Measurements from ENCODE around the gene SORCS2. TPM values are rescaled to one million over a fixed set of nuclear protein-coding genes. Genes with fewer than 3 reads are reported as not detected.

Gene SORCS2
- total RNA-seq, 1 experiment from 2014 or later = 0.15 TPM

DNA sequence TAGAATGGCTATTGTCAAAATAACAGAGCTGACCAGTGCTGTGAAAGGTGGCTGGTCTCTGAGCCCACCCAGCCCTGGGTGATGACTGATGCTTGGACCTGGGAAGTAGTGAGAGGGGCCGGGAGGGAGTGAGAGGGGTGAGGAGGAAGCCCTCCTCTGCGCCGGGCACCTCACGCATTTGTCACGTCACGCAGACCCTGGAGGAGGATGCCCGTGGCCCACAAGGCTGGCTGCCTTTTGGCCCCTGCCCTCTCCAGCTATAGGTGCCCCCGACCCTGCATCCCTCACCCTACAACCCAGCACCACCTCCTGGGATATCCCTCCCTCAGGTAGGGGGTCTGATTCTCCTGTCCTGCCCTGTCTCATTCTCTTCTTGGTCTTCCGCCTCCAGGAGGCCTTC lies 539.9 kb downstream of the SORCS2 start:
- no peak overlapping the region for H3K27ac ChIP-seq (ENCODE audit: low read length)
- no TSS peak for BruUV-seq (replicated peaks)
- CTCF ChIA-PET = no interaction called here
- H3K4me3 ChIP-seq (ENCODE audit: low read depth in 2 of 2, low read length in 2 of 2) = no peak overlapping the region
- TF ChIP-seq TCF7L2 (IDR thresholded peaks at IDR 0.05; ENCODE audit: low read depth, low read length) (no peak), SIN3A (IDR thresholded peaks at IDR 0.05; ENCODE audit: borderline replicate concordance, insufficient read depth, low read depth, low read length) (no peak)
- POLR2A ChIA-PET = no interaction called here
- H3K4me1 ChIP-seq (ENCODE audit: control insufficient read depth, insufficient read depth, low read length) = no peaks in the 10 kb centered on the region
- H3K9me3 ChIP-seq (ENCODE audit: control insufficient read depth, insufficient read depth, low read depth, low read length) = no peaks in the 10 kb centered on the region
- H3K27me3 ChIP-seq (ENCODE audit: control insufficient read depth, insufficient read depth, low read length) = no peaks in the 10 kb centered on the region
- no peaks in the 10 kb centered on the region for H3K36me3 ChIP-seq (ENCODE audit: control insufficient read depth, insufficient read depth, low read length)
- intact Hi-C loops (cut with micrococcal nuclease; ENCODE audit: unreplicated experiment) = no loop called here
- in situ Hi-C loops (cut with HindIII; ENCODE audit: low pct_unique_long_range_greater_than_20kb, low sequenced_read_pairs) = no loop called here
- ATAC-seq (no peak), DNase-seq (ENCODE audit: low read depth, low spot score) (no peak)

- no peaks in the 10 kb centered on the region for H3K27me3 ChIP-seq (ENCODE audit: control insufficient read depth, insufficient read depth, low read length)
- ChIA-PET CTCF (no interaction called here), POLR2A (no interaction called here)
- intact Hi-C loops (cut with micrococcal nuclease; ENCODE audit: unreplicated experiment) = no loop called here
- BruUV-seq (replicated peaks) = no TSS peak
- ATAC-seq (no peak), DNase-seq (ENCODE audit: low read depth, low spot score) (no peak)
- TF ChIP-seq CTCF (IDR thresholded peaks at IDR 0.05) (no peak), POLR2AphosphoS5 (IDR thresholded peaks at IDR 0.05; ENCODE audit: low read depth, low read length) (no peak), SIN3A (IDR thresholded peaks at IDR 0.05; ENCODE audit: borderline replicate concordance, insufficient read depth, low read depth, low read length) (no peak), TCF7L2 (IDR thresholded peaks at IDR 0.05; ENCODE audit: low read depth, low read length) (no peak)
- TF ChIP-seq, protein P1, sequence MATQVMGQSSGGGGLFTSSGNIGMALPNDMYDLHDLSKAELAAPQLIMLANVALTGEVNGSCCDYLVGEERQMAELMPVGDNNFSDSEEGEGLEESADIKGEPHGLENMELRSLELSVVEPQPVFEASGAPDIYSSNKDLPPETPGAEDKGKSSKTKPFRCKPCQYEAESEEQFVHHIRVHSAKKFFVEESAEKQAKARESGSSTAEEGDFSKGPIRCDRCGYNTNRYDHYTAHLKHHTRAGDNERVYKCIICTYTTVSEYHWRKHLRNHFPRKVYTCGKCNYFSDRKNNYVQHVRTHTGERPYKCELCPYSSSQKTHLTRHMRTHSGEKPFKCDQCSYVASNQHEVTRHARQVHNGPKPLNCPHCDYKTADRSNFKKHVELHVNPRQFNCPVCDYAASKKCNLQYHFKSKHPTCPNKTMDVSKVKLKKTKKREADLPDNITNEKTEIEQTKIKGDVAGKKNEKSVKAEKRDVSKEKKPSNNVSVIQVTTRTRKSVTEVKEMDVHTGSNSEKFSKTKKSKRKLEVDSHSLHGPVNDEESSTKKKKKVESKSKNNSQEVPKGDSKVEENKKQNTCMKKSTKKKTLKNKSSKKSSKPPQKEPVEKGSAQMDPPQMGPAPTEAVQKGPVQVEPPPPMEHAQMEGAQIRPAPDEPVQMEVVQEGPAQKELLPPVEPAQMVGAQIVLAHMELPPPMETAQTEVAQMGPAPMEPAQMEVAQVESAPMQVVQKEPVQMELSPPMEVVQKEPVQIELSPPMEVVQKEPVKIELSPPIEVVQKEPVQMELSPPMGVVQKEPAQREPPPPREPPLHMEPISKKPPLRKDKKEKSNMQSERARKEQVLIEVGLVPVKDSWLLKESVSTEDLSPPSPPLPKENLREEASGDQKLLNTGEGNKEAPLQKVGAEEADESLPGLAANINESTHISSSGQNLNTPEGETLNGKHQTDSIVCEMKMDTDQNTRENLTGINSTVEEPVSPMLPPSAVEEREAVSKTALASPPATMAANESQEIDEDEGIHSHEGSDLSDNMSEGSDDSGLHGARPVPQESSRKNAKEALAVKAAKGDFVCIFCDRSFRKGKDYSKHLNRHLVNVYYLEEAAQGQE (IDR thresholded peaks at IDR 0.05; ENCODE audit: insufficient read depth in 1 of 2, low read depth in 2 of 2, low read length in 1 of 2) = no peak
- H3K36me3 ChIP-seq (ENCODE audit: control insufficient read depth, insufficient read depth, low read length) = no peaks in the 10 kb centered on the region
- no peaks in the 10 kb centered on the region for H3K4me1 ChIP-seq (ENCODE audit: control insufficient read depth, insufficient read depth, low read length)
- H3K27ac ChIP-seq (ENCODE audit: low read length) = no peak overlapping the region
- in situ Hi-C loops (cut with HindIII; ENCODE audit: low pct_unique_long_range_greater_than_20kb, low sequenced_read_pairs) = no loop called here
- H3K4me3 ChIP-seq (ENCODE audit: low read depth in 2 of 2, low read length in 2 of 2) = no peak overlapping the region
- H3K9me3 ChIP-seq (ENCODE audit: control insufficient read depth, insufficient read depth, low read depth, low read length) = no peaks in the 10 kb centered on the region
These were observed 540.9 kb downstream of the SORCS2 start for GRCh38 chr4:7733201-7733600.

DNA sequence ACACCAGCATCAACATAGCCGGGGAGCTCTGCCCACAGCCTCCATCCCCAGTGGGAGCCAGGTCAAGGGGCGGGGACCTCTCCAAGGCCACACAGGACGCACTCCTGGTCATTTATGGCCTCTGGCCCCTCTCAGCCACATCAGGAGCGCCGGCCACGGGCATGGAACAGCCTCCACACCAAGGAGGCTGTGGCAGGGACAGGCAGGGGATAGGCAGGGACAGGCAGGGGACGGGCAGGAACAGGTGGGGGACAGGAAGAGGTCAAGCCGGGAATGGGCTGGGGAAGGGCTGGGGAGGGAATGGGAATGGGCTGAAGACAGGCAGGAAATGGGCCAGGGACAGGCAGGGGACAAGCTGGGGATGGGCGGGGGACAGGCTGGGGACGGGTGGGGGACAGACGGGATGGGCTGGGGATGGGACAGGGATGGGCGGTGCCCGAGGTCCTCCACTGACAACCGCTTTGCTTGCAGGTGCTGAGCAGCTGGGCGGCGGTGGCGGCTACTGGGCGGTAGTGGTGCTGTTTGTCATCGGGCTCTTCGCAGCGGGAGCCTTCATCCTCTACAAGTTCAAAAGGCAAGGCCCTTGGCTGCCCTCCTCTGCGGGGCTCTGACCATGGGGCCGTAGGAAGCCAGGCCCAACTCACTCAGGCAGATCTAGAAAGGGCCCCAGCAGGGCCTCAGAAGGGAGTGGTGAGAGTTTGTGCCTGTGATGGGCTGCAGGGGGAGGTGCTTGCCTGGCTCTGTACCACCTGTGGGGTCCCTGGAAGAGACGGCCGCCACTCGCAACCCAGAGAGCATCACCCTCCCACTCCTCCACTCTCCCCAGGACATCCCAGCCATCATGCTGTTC lies 541.7 kb downstream of the SORCS2 start:
- H3K27ac ChIP-seq (ENCODE audit: low read length) = no peak overlapping the region

More for the DNA sequence above, 541.7 kb downstream of the SORCS2 start:
- intact Hi-C loops (cut with micrococcal nuclease; ENCODE audit: unreplicated experiment) = no loop called here
- TF ChIP-seq SIN3A (IDR thresholded peaks at IDR 0.05; ENCODE audit: borderline replicate concordance, insufficient read depth, low read depth, low read length) (no peak), CTCF (IDR thresholded peaks at IDR 0.05) (no peak), TCF7L2 (IDR thresholded peaks at IDR 0.05; ENCODE audit: low read depth, low read length) (no peak)
- POLR2A ChIA-PET = no interaction called here
- DNase-seq (ENCODE audit: low read depth, low spot score) = no peak
- no peaks in the 10 kb centered on the region for H3K9me3 ChIP-seq (ENCODE audit: control insufficient read depth, insufficient read depth, low read depth, low read length)
- H3K36me3 ChIP-seq (ENCODE audit: control insufficient read depth, insufficient read depth, low read length) = no peaks in the 10 kb centered on the region
- 0 out of 2 replicates have a peak, but pooled peaks have one; percentile 6 for ATAC-seq
- in situ Hi-C loops (cut with HindIII; ENCODE audit: low pct_unique_long_range_greater_than_20kb, low sequenced_read_pairs) = no loop called here
- no TSS peak for BruUV-seq (replicated peaks)
- no peaks in the 10 kb centered on the region for H3K27me3 ChIP-seq (ENCODE audit: control insufficient read depth, insufficient read depth, low read length)
- H3K4me3 ChIP-seq (ENCODE audit: low read depth in 2 of 2, low read length in 2 of 2) = no peak overlapping the region
- H3K4me1 ChIP-seq (ENCODE audit: control insufficient read depth, insufficient read depth, low read length) = no peaks in the 10 kb centered on the region
- CTCF ChIA-PET = no interaction called here

Data from Panc1 (cell line).